IPS-18a (cell line): ENCODE results near the gene NEDD4L.

Source experiments
- H3K27ac ChIP-seq: one replicate; pipeline ENCODE4 v1.5.1; 2013; ENCODE audit warnings: low read length
- H3K27me3 ChIP-seq: one replicate; pipeline ENCODE4 v1.6.1; 2013; ENCODE audit warnings: mild to moderate bottlenecking, low read length; ENCODE audit not compliant: control insufficient read depth, insufficient read depth
- H3K36me3 ChIP-seq: one replicate; pipeline ENCODE4 v1.6.1; 2013; ENCODE audit warnings: low read depth, low read length; ENCODE audit not compliant: control insufficient read depth
- H3K4me1 ChIP-seq: one replicate; pipeline ENCODE4 v1.6.1; 2013; ENCODE audit warnings: low read depth, low read length; ENCODE audit not compliant: control insufficient read depth
- H3K4me3 ChIP-seq: one replicate; pipeline ENCODE4 v1.5.1; 2013; ENCODE audit warnings: low read length
- H3K9ac ChIP-seq: one replicate; pipeline ENCODE4 v1.6.1; 2013; ENCODE audit warnings: mild to moderate bottlenecking, low read length, moderate library complexity
- H3K9me3 ChIP-seq: one replicate; pipeline ENCODE4 v1.6.1; 2013; ENCODE audit warnings: low read depth, low read length; ENCODE audit not compliant: control insufficient read depth

Gene NEDD4L

GRCh38 chr18:58267493-58267892, 223.5 kb downstream of the NEDD4L start:
- H3K9me3 ChIP-seq = no peaks in the 10 kb centered on the region
- no peak overlapping the region for H3K4me3 ChIP-seq
- no peak overlapping the region for H3K9ac ChIP-seq
- H3K27ac ChIP-seq = no peak overlapping the region
- peaks cover 12% of the 10 kb centered on the region for H3K4me1 ChIP-seq
- H3K27me3 ChIP-seq = no peaks in the 10 kb centered on the region
- H3K36me3 ChIP-seq = no peaks in the 10 kb centered on the region

GRCh38 chr18:58268849-58269248, 224.8 kb downstream of the NEDD4L start:
- Histone ChIP-seq H3K36me3 (no peaks in the 10 kb centered on the region), H3K27ac (no peak overlapping the region), H3K9me3 (no peaks in the 10 kb centered on the region), H3K4me1 (peaks cover 11% of the 10 kb centered on the region), H3K9ac (no peak overlapping the region), H3K27me3 (no peaks in the 10 kb centered on the region), H3K4me3 (no peak overlapping the region)

- Histone ChIP-seq H3K4me3 (no peak overlapping the region), H3K9ac (no peak overlapping the region), H3K27me3 (no peaks in the 10 kb centered on the region), H3K4me1 (peaks cover 11% of the 10 kb centered on the region), H3K36me3 (no peaks in the 10 kb centered on the region), H3K9me3 (no peaks in the 10 kb centered on the region), H3K27ac (no peak overlapping the region)
Observed at GRCh38 chr18:58269931-58270330, 225.9 kb downstream of the NEDD4L start.

GRCh38 chr18:58270396-58270795, 226.4 kb downstream of the NEDD4L start:
- Histone ChIP-seq H3K9ac (no peak overlapping the region), H3K27me3 (no peaks in the 10 kb centered on the region), H3K9me3 (no peaks in the 10 kb centered on the region), H3K27ac (no peak overlapping the region), H3K4me3 (no peak overlapping the region), H3K4me1 (peaks cover 11% of the 10 kb centered on the region), H3K36me3 (no peaks in the 10 kb centered on the region)

GRCh38 chr18:58271770-58272169, 227.7 kb downstream of the NEDD4L start:
- Histone ChIP-seq H3K9me3 (no peaks in the 10 kb centered on the region), H3K4me1 (peaks cover 11% of the 10 kb centered on the region), H3K4me3 (no peak overlapping the region), H3K27me3 (no peaks in the 10 kb centered on the region), H3K9ac (no peak overlapping the region), H3K36me3 (no peaks in the 10 kb centered on the region), H3K27ac (no peak overlapping the region)

- Histone ChIP-seq H3K9ac (no peak overlapping the region), H3K27me3 (no peaks in the 10 kb centered on the region), H3K27ac (no peak overlapping the region), H3K4me1 (peaks cover 15% of the 10 kb centered on the region), H3K4me3 (no peak overlapping the region), H3K9me3 (no peaks in the 10 kb centered on the region), H3K36me3 (no peaks in the 10 kb centered on the region)
Observed at GRCh38 chr18:58272209-58272608, 228.2 kb downstream of the NEDD4L start.

- Histone ChIP-seq H3K4me1 (peaks cover 16% of the 10 kb centered on the region), H3K27me3 (no peaks in the 10 kb centered on the region), H3K9me3 (no peaks in the 10 kb centered on the region), H3K27ac (no peak overlapping the region), H3K9ac (no peak overlapping the region), H3K4me3 (no peak overlapping the region), H3K36me3 (no peaks in the 10 kb centered on the region)
Observed at GRCh38 chr18:58272779-58273435, 228.9 kb downstream of the NEDD4L start.

GRCh38 chr18:58275176-58275575, 231.2 kb downstream of the NEDD4L start:
- H3K4me3 ChIP-seq = no peak overlapping the region
- H3K27ac ChIP-seq = no peak overlapping the region
- no peaks in the 10 kb centered on the region for H3K36me3 ChIP-seq
- no peak overlapping the region for H3K9ac ChIP-seq
- H3K4me1 ChIP-seq = peaks cover 16% of the 10 kb centered on the region
- no peaks in the 10 kb centered on the region for H3K27me3 ChIP-seq
- no peaks in the 10 kb centered on the region for H3K9me3 ChIP-seq

- Histone ChIP-seq H3K9ac (no peak overlapping the region), H3K36me3 (no peaks in the 10 kb centered on the region), H3K27me3 (no peaks in the 10 kb centered on the region), H3K4me1 (peaks cover 16% of the 10 kb centered on the region), H3K4me3 (no peak overlapping the region), H3K27ac (no peak overlapping the region), H3K9me3 (no peaks in the 10 kb centered on the region)
Observed at GRCh38 chr18:58276789-58277739, 233.0 kb downstream of the NEDD4L start.

- H3K36me3 ChIP-seq = no peaks in the 10 kb centered on the region
- no peak overlapping the region for H3K27ac ChIP-seq
Observed at GRCh38 chr18:58279504-58280175, 235.6 kb downstream of the NEDD4L start.

GRCh38 chr18:58280191-58280590, 236.2 kb downstream of the NEDD4L start:
- H3K9ac ChIP-seq = no peak overlapping the region
- no peak overlapping the region for H3K4me3 ChIP-seq
- peaks cover 5% of the 10 kb centered on the region for H3K4me1 ChIP-seq
- no peak overlapping the region for H3K27ac ChIP-seq
- no peaks in the 10 kb centered on the region for H3K36me3 ChIP-seq
- no peaks in the 10 kb centered on the region for H3K27me3 ChIP-seq
- H3K9me3 ChIP-seq = no peaks in the 10 kb centered on the region

More at GRCh38 chr18:58279504-58280175, 235.6 kb downstream of the NEDD4L start:
- Histone ChIP-seq H3K4me1 (peaks cover 5% of the 10 kb centered on the region), H3K9ac (no peak overlapping the region), H3K4me3 (no peak overlapping the region), H3K9me3 (no peaks in the 10 kb centered on the region), H3K27me3 (no peaks in the 10 kb centered on the region)
